A204.1 (cell line): ENCODE measurements around the gene ATP11C.
"Not testable (repeated sequence)": the region's sequence is repeated elsewhere in the genome, so short reads cannot be mapped to it uniquely, and the experiment has no call there.

ENCODE experiments used
- FAIRE-seq: peaks from 2 replicates; lab custom pipeline; 2012; peaks lifted over from hg19 to GRCh38; lab: Jason Lieb, UNC

ATP11C gene

DNA sequence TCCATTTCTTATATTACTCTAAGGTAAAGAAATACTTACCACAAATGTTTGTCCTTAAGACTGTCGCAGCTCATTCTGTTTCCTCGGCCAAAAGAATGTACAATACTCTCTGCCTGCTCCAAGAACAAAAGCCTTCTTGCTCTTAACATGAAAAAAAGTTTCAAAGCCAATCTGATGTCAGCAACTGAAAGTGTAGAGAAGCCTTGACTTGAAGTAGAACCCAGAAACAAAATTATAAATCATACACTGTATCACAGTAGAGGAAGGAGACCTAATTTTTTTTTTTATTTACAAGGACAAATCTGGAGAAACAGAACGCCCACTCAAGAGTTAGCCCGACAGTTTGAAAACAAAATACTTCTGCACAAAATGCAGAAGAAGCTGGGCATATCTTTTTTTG lies 224.8 kb downstream of the ATP11C start, which contains the start of gene MCF2:
TSS of gene MCF2 (minus strand) at position 101 of the 400 bp plus-strand sequence. CDS start 56,423 bp downstream, outside the sequence.
- FAIRE-seq = no peak

DNA sequence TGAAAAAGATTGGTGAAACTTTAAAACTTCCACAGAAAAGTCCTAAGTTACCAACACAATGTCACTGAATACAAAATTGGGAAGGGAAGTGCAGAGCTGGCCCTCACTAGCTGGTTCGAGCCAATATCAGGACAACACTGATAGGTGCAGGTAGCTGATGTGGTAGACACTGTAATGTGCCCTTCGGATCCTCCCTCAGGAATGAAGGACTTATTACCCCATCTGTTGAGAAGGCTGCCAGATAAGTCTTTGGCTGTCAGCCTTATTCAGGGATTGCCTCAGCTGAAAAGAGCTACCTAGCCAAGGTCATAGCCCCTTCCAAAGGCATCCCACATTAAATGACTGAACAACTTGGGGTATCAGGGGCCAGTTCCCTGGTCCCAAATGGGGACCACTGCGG lies 230.2 kb downstream of the ATP11C start:
- no peak for FAIRE-seq

DNA sequence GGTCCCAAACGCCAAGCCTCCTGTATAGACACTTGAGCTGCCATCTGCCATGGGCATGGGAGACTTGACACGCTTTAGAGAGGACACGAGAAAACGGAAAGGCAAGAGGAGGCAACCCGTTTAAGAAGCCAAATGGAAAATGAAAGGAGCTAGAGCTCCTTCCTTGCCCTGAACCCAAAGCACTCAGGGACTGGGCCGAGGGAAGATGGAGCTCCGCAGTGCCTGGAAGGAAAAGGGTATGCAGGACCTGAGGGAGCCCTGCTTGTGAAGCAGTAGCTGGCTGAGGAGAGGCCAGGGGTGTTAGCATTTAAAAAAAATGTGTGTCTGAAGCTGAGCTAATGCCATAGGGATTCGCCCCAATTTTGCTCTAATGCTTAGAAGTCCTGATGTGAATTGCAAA lies 239.9 kb downstream of the ATP11C start:
- FAIRE-seq = no peak

DNA sequence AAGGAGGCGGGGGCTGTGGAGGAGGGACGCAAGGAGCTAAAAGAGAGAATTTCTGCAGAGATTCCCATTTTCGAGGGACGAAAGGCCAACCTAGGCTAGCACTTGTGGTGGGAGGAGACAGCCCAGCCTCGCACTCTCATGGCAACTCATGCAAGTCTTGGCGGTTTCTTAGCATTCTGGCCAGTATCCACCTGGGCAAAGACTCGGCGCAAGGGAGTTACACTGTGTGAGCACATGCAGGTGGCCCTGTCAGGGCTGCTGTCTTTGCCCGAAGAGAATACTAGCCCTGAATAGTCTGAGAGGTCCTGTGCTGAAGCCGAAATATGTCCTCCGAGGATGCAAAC lies 240.4 kb downstream of the ATP11C start:
- FAIRE-seq = no peak

DNA sequence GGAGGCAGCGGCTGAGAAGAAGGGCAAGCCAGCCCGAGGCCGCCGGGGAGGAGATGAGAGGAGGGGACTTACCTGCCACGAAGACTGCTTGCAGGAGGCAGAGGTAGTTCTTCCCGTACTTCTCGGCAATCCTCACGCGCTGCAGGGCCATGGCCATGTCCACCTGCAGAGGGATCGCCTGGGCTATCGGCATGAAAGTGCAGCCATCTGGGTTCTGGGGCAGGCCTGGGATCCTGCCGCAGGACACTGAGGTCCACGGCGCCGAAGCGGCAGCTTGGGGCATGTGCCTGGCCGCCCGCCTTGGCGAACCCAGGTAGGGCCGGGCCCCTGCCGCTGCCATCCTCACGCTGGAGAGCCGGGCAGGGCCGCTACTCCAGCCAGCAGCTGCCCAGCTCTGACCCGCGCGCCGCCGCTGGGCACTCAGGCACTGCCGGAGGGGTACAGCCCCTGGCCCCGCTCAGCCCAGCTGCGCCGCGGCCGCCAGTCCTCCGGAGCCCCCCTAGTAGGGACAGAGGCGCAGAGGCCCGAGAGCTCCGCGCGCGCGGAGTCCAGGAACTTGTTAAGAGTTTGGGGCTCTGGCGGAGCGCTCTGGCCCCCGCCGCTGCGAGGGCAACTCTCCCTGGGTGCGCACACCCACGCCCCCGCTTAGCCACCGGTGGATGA lies 240.9 kb downstream of the ATP11C start:
- no peak for FAIRE-seq

DNA sequence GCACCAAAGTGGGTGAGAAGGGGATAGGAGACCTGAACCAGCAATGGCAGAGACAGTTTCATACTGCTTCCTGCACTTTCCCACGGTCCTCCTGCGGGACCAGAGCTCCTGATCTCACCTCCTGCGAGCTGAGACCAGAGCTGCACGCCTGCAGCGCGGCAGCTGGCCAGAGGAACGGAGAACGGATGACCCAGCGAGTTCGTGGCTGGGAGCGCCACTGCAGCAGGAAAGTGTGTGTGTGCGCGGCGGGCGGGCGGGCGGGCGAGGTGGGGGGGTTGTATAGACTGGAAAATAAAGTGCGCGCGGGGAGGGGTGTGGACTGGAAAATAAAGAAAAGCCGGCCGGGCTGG lies 241.4 kb downstream of the ATP11C start:
- FAIRE-seq = no peak

DNA sequence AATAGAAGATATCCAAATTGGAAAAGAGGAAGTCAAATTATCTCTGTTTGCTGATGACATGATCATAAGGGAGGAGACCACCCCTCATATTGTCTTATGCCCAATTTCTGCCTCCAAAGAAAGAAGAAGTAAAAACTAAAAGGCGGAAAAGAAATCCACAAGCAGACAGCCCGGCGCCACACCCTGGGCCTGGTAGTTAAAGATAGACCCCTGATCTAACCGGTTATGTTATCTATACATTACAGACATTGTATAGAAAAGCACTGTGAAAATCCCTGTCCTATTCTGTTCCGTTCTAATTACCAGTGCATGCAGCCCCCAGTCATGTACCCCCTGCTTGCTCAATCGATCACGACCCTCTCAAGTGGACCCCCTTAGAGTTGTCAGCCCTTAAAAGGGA lies 247.7 kb downstream of the ATP11C start:
- not testable (repeated sequence) for FAIRE-seq

DNA sequence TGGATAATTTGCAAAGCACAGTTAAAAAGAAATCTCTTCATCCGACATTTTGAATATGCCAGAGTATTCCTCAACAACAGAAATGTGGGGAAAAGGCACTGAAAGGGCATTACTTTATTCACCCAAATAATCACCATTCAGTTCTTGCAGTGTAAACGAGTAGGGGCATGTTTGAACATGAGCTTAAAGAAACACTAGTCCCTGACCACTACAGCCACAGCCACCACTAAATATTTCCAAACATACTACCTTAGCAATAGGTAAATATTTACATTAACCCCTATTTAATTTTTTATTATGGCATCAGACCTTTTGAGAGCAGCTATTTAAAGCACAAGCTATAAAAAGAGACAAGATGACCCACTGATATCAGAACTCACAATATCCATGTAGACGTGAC lies 252.5 kb downstream of the ATP11C start:
- no peak for FAIRE-seq
